WERI-Rb-1 (cell line): ENCODE data around the gene CTXN3.

Experiments
- DNase-seq: peaks from one replicate; pipeline ENCODE4 v3.0.0-alpha.2; 2020
- H3K27ac ChIP-seq: fragments of 250-450 bp; sonication (Bioruptor Pico); 2 replicates; pipeline ENCODE4 v1.5.1; 2020; ENCODE audit warnings: mild to moderate bottlenecking, moderate library complexity
- H3K27me3 ChIP-seq: fragments of 250-450 bp; sonication (Bioruptor Pico); 2 replicates; pipeline ENCODE4 v1.5.1; 2021; ENCODE audit warnings: mild to moderate bottlenecking, low read depth, moderate library complexity; ENCODE audit not compliant: insufficient read depth, severe bottlenecking
- H3K36me3 ChIP-seq: fragments of 250-450 bp; sonication (Bioruptor Pico); 2 replicates; pipeline ENCODE4 v1.5.1; 2020; ENCODE audit warnings: mild to moderate bottlenecking, moderate library complexity
- H3K4me3 ChIP-seq: 2 replicates; pipeline ENCODE4 v1.5.1; 2011; ENCODE audit warnings: low read depth, mild to moderate bottlenecking, control low read depth, low read length
- H3K9me3 ChIP-seq: fragments of 250-450 bp; sonication (Bioruptor Pico); 2 replicates; pipeline ENCODE4 v1.5.1; 2021; ENCODE audit warnings: mild to moderate bottlenecking, moderate library complexity; ENCODE audit not compliant: severe bottlenecking
- TF ChIP-seq, protein P1 (sequence below): IDR thresholded peaks from 2 replicates; pipeline ENCODE4 v1.5.1; 2011; ENCODE audit warnings: low read depth, mild to moderate bottlenecking, control low read depth, inconsistent platforms, low read length

Gene CTXN3

GRCh38 chr5:127696683-127697082 is 47.8 kb downstream of the CTXN3 start:
- no peaks in the 10 kb centered on the region for H3K27me3 ChIP-seq
- H3K9me3 ChIP-seq: no peaks in the 10 kb centered on the region
- H3K36me3 ChIP-seq: no peaks in the 10 kb centered on the region
- TF ChIP-seq, protein P1, sequence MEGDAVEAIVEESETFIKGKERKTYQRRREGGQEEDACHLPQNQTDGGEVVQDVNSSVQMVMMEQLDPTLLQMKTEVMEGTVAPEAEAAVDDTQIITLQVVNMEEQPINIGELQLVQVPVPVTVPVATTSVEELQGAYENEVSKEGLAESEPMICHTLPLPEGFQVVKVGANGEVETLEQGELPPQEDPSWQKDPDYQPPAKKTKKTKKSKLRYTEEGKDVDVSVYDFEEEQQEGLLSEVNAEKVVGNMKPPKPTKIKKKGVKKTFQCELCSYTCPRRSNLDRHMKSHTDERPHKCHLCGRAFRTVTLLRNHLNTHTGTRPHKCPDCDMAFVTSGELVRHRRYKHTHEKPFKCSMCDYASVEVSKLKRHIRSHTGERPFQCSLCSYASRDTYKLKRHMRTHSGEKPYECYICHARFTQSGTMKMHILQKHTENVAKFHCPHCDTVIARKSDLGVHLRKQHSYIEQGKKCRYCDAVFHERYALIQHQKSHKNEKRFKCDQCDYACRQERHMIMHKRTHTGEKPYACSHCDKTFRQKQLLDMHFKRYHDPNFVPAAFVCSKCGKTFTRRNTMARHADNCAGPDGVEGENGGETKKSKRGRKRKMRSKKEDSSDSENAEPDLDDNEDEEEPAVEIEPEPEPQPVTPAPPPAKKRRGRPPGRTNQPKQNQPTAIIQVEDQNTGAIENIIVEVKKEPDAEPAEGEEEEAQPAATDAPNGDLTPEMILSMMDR: no peak
- H3K27ac ChIP-seq: no peak overlapping the region
- DNase-seq: no peak
- no peak overlapping the region for H3K4me3 ChIP-seq

DNA sequence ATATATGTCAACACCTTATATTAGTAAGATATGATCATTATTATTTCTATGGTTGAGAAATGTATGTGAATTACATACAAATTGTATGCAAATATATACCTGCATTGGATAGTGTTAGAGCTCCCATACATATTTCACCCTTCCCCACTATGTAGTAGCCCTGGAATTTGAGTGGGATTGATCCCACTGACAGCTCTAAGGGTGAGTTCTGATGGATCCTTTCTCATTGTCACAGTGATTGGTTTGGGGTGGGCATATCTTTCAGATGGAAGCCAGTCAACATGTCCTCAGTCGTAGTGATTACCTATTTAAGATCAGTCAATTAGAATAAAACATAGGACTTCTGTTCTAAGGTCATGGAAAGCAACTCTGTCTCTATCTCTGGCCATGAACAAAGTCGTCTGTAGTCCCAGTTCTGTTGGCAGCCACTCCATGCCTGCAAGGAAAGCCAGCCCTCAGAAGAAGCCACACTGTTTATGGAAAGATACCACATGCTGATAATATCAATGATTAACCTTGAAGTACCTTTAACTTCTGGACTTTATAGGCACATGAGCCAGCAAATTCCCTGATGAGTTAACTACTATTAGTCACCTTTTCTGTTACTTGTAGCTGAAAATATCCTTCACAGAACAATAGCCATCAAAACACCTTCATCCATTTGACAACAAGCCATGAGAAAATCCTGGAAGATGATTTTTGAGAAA is 49.2 kb downstream of the CTXN3 start:
- DNase-seq: no peak
- H3K27me3 ChIP-seq: no peaks in the 10 kb centered on the region
- H3K27ac ChIP-seq: no peak overlapping the region
- TF ChIP-seq, protein P1: no peak
- H3K4me3 ChIP-seq: no peak overlapping the region
- H3K9me3 ChIP-seq: no peaks in the 10 kb centered on the region
- H3K36me3 ChIP-seq: no peaks in the 10 kb centered on the region

DNA sequence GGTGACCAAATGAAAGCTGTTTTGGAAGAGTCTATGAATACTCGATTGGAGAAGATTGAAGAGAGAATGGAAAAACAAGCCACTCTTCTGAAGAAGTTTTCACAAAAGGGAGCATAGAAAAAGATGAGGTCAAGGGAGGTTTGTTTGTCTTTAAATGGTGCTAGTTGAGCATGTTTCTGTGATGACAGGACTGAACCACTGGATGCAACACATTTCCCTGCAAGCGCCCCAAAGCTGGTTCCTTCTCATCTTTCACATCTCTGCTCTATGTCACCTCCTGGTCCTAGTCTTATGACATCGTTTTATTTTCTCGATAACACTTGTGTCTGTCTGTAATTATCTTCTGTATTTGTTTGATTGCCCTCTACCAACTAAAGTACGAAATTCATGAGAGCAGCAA is 50.5 kb downstream of the CTXN3 start:
- no peak overlapping the region for H3K4me3 ChIP-seq
- TF ChIP-seq, protein P1: no peak
- no peaks in the 10 kb centered on the region for H3K36me3 ChIP-seq
- H3K27me3 ChIP-seq: no peaks in the 10 kb centered on the region
- no peaks in the 10 kb centered on the region for H3K9me3 ChIP-seq
- no peak overlapping the region for H3K27ac ChIP-seq
- no peak for DNase-seq

GRCh38 chr5:127700237-127700766 is 51.4 kb downstream of the CTXN3 start:
- H3K27ac ChIP-seq: no peak overlapping the region
- no peak overlapping the region for H3K4me3 ChIP-seq
- no peak for DNase-seq
- H3K9me3 ChIP-seq: no peaks in the 10 kb centered on the region
- H3K27me3 ChIP-seq: no peaks in the 10 kb centered on the region
- TF ChIP-seq, protein P1: no peak
- H3K36me3 ChIP-seq: no peaks in the 10 kb centered on the region

GRCh38 chr5:127702434-127702833 is 53.6 kb downstream of the CTXN3 start:
- Histone ChIP-seq H3K27ac (no peak overlapping the region), H3K9me3 (no peaks in the 10 kb centered on the region), H3K36me3 (no peaks in the 10 kb centered on the region), H3K27me3 (no peaks in the 10 kb centered on the region), H3K4me3 (no peak overlapping the region)
- no peak for DNase-seq
- TF ChIP-seq, protein P1: no peak

DNA sequence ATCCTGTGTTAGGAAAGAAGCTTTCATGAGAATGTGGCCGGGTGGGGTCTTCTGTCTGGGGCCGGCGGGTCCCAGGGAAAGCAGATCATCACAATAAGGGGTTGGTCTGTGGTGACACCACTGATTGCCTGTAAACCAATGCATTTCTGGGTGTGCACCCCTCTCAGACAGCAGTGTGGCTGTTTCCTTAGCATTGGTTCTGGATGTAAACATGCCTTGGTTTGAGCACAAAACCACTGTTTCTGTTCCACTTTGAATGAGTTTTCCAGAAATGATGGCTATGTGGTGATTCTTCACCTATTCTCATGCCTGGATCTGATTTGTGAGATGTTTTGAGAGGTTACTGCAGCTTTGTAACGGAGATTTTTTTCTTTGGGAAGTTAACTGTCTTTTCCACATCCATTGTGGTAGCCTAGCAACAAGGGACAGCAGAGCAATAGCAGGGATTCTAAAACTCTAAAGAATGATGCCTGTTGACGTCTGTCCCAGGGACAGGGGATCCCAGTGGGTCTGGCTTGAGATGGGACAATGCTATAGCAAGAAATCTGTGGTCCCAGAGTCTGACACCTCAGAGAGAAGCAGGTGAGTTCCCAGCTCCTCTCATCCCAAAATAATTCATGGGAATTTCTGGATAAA is 54.2 kb downstream of the CTXN3 start, which contains the start of gene CCDC192:
Gene CCDC192, plus strand, starts transcription at position 466 of the 636 bp plus-strand sequence. Its CDS starts 55 bp downstream, at position 521.
- no peak within 1 kb of the TSS for H3K27ac ChIP-seq
- no peaks in the 10 kb centered on the region for H3K9me3 ChIP-seq
- no peak within 1 kb of the TSS for H3K4me3 ChIP-seq
- TF ChIP-seq, protein P1: no peak
- H3K27me3 ChIP-seq: no peaks in the 10 kb centered on the region
- no peaks in the 10 kb centered on the region for H3K36me3 ChIP-seq
- no peak for DNase-seq
